Stimulated activated CD8-positive, alpha-beta memory T cell treated with anti-CD3 and anti-CD28 coated beads, Interleukin-4, amount 100 ng/mL, for 48 hours (primary cell): ENCODE measurements around the gene HOXD8.

Experiments used
- DNase-seq: peaks from one replicate; pipeline ENCODE4 v3.0.0-alpha.2; 2020

Gene HOXD8

GRCh38 chr2:176103742-176104315, 25.7 kb upstream of the HOXD8 start:
- DNase-seq = no peak

- no peak for DNase-seq
Measured at GRCh38 chr2:176104316-176105077, 25.0 kb upstream of the HOXD8 start.

- DNase-seq = no peak
Measured at GRCh38 chr2:176105078-176105729, 24.3 kb upstream of the HOXD8 start.

- DNase-seq = no peak
Measured at GRCh38 chr2:176105730-176106580, 23.6 kb upstream of the HOXD8 start.

GRCh38 chr2:176106581-176107539, 22.6 kb upstream of the HOXD8 start, which contains the start of gene HOXD11:
HOXD11 (plus strand) TSS chr2:176107280; CDS start chr2:176107356, 76 bp downstream.
- DNase-seq = no peak

- DNase-seq = no peak
Measured at GRCh38 chr2:176107731-176108181, 21.7 kb upstream of the HOXD8 start.

- no peak for DNase-seq
Measured at GRCh38 chr2:176109192-176109901, 20.2 kb upstream of the HOXD8 start.

GRCh38 chr2:176109946-176110345, 19.6 kb upstream of the HOXD8 start:
- DNase-seq = no peak

GRCh38 chr2:176110415-176111308, 18.8 kb upstream of the HOXD8 start:
- no peak for DNase-seq

GRCh38 chr2:176111309-176111663, 18.2 kb upstream of the HOXD8 start:
- peak; percentile 56 for DNase-seq

- DNase-seq = no peak
Measured at GRCh38 chr2:176111846-176112374, 17.6 kb upstream of the HOXD8 start.

GRCh38 chr2:176112375-176113302, 16.9 kb upstream of the HOXD8 start:
- no peak for DNase-seq

- no peak for DNase-seq
Measured at GRCh38 chr2:176114120-176114929, 15.2 kb upstream of the HOXD8 start.

- DNase-seq = no peak
Measured at GRCh38 chr2:176114930-176115625, 14.4 kb upstream of the HOXD8 start.

GRCh38 chr2:176115883-176116813, 13.4 kb upstream of the HOXD8 start, which contains the start of gene HOXD10:
HOXD10 (plus strand) TSS chr2:176116778; CDS start chr2:176116834, 56 bp downstream.
- DNase-seq = no peak
